IMR-90 (cell line): ENCODE data around the gene ADSS1. TPM values are rescaled to one million over a fixed set of nuclear protein-coding genes. Genes with fewer than 3 reads are reported as not detected.

Source experiments
- ATAC-seq: fragments of 200-7000 bp; cut with Tn5 transposase; 2 replicates; pipeline ENCODE4 v1.9.1; 2020; ENCODE audit warnings: low read depth, mild to moderate bottlenecking, moderate library complexity
- BruUV-seq: library from RNA; stranded (reverse); fragments of 400-500 nt; replicated peaks from 2 replicates; lab custom pipeline; 2021; lab: Mats Ljungman, UMichigan
- CTCF ChIA-PET: fragments of 300-600 bp; formaldehyde crosslinking; extraction: SDS; loops from one replicate; lab custom pipeline; 2021; ENCODE audit warnings: antibody characterized with exemption; lab: Yijun Ruan, JAX
- POLR2A ChIA-PET: fragments of 300-600 bp; sonication (Branson Sonifier 250); formaldehyde crosslinking; loops from one replicate; lab custom pipeline; 2022; ENCODE audit warnings: antibody characterized with exemption; ENCODE audit not compliant: unreplicated experiment; lab: Charles Lee
- DNase-seq: peaks from one replicate; pipeline ENCODE4 v3.0.0; 2013
- H2AFZ ChIP-seq: replicated peaks from 2 replicates; pipeline ENCODE3; 2013; ENCODE audit warnings: low read length, mild to moderate bottlenecking; ENCODE audit not compliant: poor library complexity
- H2AK5ac ChIP-seq: 2 replicates; pipeline ENCODE4 v1.6.1; 2013; ENCODE audit warnings: low read depth, low read length, inconsistent platforms
- H2AK9ac ChIP-seq: replicated peaks from 2 replicates; pipeline ENCODE3; 2013; ENCODE audit warnings: mild to moderate bottlenecking, low read depth, low read length, moderate library complexity; ENCODE audit not compliant: poor library complexity
- H2BK120ac ChIP-seq: 2 replicates; pipeline ENCODE4 v1.6.1; 2013; ENCODE audit warnings: low read depth, low read length, inconsistent platforms
- H2BK15ac ChIP-seq: 3 replicates; pipeline ENCODE4 v1.6.1; 2013; ENCODE audit warnings: low read depth, low read length, inconsistent platforms
- H2BK20ac ChIP-seq: 2 replicates; pipeline ENCODE4 v1.6.1; 2013; ENCODE audit warnings: low read depth, mild to moderate bottlenecking, inconsistent platforms, low read length, moderate library complexity
- H2BK5ac ChIP-seq: 2 replicates; pipeline ENCODE4 v1.6.1; 2013; ENCODE audit warnings: mild to moderate bottlenecking, low read depth, low read length, inconsistent platforms; ENCODE audit not compliant: poor library complexity, severe bottlenecking
- H3K14ac ChIP-seq: replicated peaks from 2 replicates; pipeline ENCODE4 v1.6.1; 2013; ENCODE audit warnings: low read depth, low read length, inconsistent platforms
- H3K18ac ChIP-seq: 2 replicates; pipeline ENCODE4 v1.6.1; 2013; ENCODE audit warnings: low read depth, low read length, control low read depth
- H3K23ac ChIP-seq: 2 replicates; pipeline ENCODE4 v1.6.1; 2013; ENCODE audit warnings: low read depth, low read length, inconsistent platforms
- H3K27ac ChIP-seq: 2 replicates; pipeline ENCODE4 v1.5.1; 2013; ENCODE audit warnings: mild to moderate bottlenecking, control low read depth, low read length; ENCODE audit not compliant: insufficient read depth
- H3K27me3 ChIP-seq: 2 replicates; pipeline ENCODE4 v1.6.1; 2013; ENCODE audit warnings: low read length; ENCODE audit not compliant: control insufficient read depth, insufficient read depth
- H3K36me3 ChIP-seq: 2 replicates; pipeline ENCODE4 v1.6.1; 2013; ENCODE audit warnings: low read length, mixed read lengths; ENCODE audit not compliant: control insufficient read depth, insufficient read depth
- H3K4ac ChIP-seq: 2 replicates; pipeline ENCODE4 v1.6.1; 2013; ENCODE audit warnings: low read depth, low read length, inconsistent platforms
- H3K4me1 ChIP-seq: 2 replicates; pipeline ENCODE4 v1.6.1; 2013; ENCODE audit warnings: low read length, mixed read lengths; ENCODE audit not compliant: control insufficient read depth, insufficient read depth
- H3K4me2 ChIP-seq: 2 replicates; pipeline ENCODE4 v1.6.1; 2013; ENCODE audit warnings: low read depth, mild to moderate bottlenecking, control low read depth, low read length, moderate library complexity
- H3K4me3 ChIP-seq: 2 replicates; pipeline ENCODE4 v1.5.1; 2013; ENCODE audit warnings: low read depth, mild to moderate bottlenecking, control low read depth, low read length, moderate library complexity; ENCODE audit not compliant: insufficient read depth
- H3K56ac ChIP-seq: 2 replicates; pipeline ENCODE4 v1.6.1; 2013; ENCODE audit warnings: low read length, inconsistent platforms; ENCODE audit not compliant: insufficient read depth; ENCODE audit errors: extremely low read depth
- H3K79me1 ChIP-seq, 2 experiments: 2 replicates each; pipeline ENCODE4 v1.6.1; 2013; ENCODE audit warnings: low read length in 2 of 2, inconsistent platforms in 1 of 2, low read depth in 1 of 2
- H3K9ac ChIP-seq: 2 replicates; pipeline ENCODE4 v1.6.1; 2013; ENCODE audit warnings: low read depth, low read length, control low read depth
- H3K9me1 ChIP-seq: 2 replicates; pipeline ENCODE4 v1.6.1; 2013; ENCODE audit warnings: low read length, inconsistent platforms; ENCODE audit not compliant: insufficient read depth
- H3K9me3 ChIP-seq: 2 replicates; pipeline ENCODE4 v1.6.1; 2013; ENCODE audit warnings: low read length; ENCODE audit not compliant: control insufficient read depth, insufficient read depth
- H4K20me1 ChIP-seq: 2 replicates; pipeline ENCODE4 v1.6.1; 2013; ENCODE audit warnings: low read length, inconsistent platforms; ENCODE audit not compliant: insufficient read depth
- H4K5ac ChIP-seq: 2 replicates; pipeline ENCODE4 v1.6.1; 2013; ENCODE audit warnings: mild to moderate bottlenecking, low read depth, low read length, control low read depth
- H4K8ac ChIP-seq, 2 experiments: 2 replicates each; pipeline ENCODE4 v1.6.1; 2013; ENCODE audit warnings: low read depth in 2 of 2, low read length in 2 of 2, control low read depth in 1 of 2, inconsistent platforms in 1 of 2
- H4K91ac ChIP-seq: 2 replicates; pipeline ENCODE4 v1.6.1; 2013; ENCODE audit warnings: low read depth, low read length, inconsistent platforms; ENCODE audit not compliant: insufficient read depth
- FOS ChIP-seq: fragments of 150-350 bp; IDR thresholded peaks from 2 replicates; pipeline ENCODE4 v1.6.1; 2016; ENCODE audit warnings: low read depth, low read length
- MAFK ChIP-seq: IDR thresholded peaks from 2 replicates; pipeline ENCODE4 v1.6.1; 2012; ENCODE audit warnings: low read depth, low read length, improper control_type of control experiment
- NFE2L2 ChIP-seq: fragments of 150-350 bp; IDR thresholded peaks from 2 replicates; pipeline ENCODE4 v1.6.1; 2016; ENCODE audit warnings: low read depth, mild to moderate bottlenecking, low read length
- RAD21 ChIP-seq: IDR thresholded peaks from 2 replicates; pipeline ENCODE4 v1.6.1; 2012; ENCODE audit warnings: low read length, improper control_type of control experiment
- USF2 ChIP-seq: fragments of 150-350 bp; IDR thresholded peaks from 2 replicates; pipeline ENCODE4 v1.6.1; 2017; ENCODE audit warnings: mild to moderate bottlenecking, antibody characterized with exemption, low read length, low read depth
- WGBS, 2 experiments: methylation state at CpG; one replicate each; pipeline versions ENCODE4 v1.1.5 to v1.1.7; 2013; ENCODE audit warnings: missing lambda C conversion rate in 2 of 2; ENCODE audit not compliant: insufficient read length in 1 of 2; ENCODE audit errors: extremely low coverage in 2 of 2; 5-methylcytosine and 5-hydroxymethylcytosine counted together
- dilution Hi-C: fragments of 300-500 bp; cut with HindIII; formaldehyde crosslinking; loops from one replicate; pipeline ENCODE4 v1.14.3; 2018; ENCODE audit warnings: low sequenced_read_pairs; ENCODE audit not compliant: unreplicated experiment
- in situ Hi-C: fragments of 300-500 bp; cut with MboI; formaldehyde crosslinking; loops from 3 replicates; pipeline ENCODE4 v1.14.3; 2019; ENCODE audit warnings: low sequenced_read_pairs, inconsistent platforms, mixed read lengths
- intact Hi-C: fragments of 100-400 bp; cut with micrococcal nuclease; formaldehyde crosslinking; loops from 2 replicates; pipeline ENCODE4 v1.10.0; 2022
- polyA plus RNA-seq, 3 experiments: library from polyadenylated mRNA; depleted of rRNA; stranded (reverse); fragments of >200 nt; gene quantifications; 2 replicates each; pipeline ENCODE4 v1.2.3, GENCODE V29; 2012; ENCODE audit warnings: low replicate concordance in 1 of 3
- total RNA-seq: library from RNA; depleted of rRNA; stranded (reverse); fragments of >200 nt; gene quantifications from 2 replicates; pipeline ENCODE4 v1.2.3, GENCODE V29; 2012

ADSS1 gene
- total and polyA plus RNA-seq, 2 of the 4 experiments (the other 2 are of a cell fraction), result 1.8 to 5.2 TPM

DNA sequence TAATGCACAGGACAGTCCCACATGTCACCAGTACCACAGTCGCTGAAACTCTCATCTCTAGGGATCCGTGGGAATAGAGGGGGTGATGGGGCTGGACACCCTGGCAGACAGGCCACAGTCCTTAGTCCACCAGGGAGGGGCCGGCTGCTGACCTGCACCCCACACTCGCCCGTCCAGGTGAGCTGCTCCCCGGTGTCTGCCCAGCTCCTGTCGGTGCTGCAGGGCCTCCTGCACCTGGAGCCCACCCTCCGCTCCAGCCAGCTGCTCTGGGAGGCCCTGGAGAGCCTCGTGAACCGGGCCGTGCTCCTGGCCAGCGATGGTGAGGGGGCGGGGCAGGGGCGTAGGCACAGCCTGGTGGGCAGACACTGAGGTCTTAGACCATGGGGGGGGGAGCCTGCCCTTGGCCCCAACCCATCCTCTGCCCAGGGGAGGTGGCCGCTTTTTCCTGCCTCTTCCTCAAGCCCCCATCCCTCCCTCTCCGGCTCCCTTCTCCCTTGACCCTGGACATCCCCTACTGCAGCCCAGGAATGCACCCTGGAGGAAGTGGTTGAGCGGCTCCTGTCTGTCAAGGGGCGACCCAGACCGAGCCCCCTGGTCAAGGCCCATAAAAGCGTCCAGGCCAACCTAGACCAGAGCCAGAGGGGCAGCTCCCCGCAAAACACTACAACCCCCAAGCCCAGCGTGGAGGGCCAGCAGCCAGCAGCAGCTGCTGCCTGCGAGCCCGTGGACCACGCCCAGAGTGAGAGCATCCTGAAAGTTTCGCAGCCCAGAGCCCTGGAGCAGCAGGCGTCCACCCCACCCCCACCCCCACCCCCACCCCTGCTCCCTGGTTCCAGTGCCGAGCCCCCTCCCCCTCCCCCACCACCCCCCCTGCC, 17.1 kb upstream of the ADSS1 start:
- CTCF ChIA-PET, result no interaction called here
- WGBS, 2 experiments, result 51% methylated on average over 4 of the region's 28 CpGs; no CpG with 5 or more reads in 1 of the 2 experiments
- in situ Hi-C loops, result loop anchor here (5.0 kb wide), 1 partner anchor 50 kb away; no protein-coding TSS in a partner anchor

More for the DNA sequence above, 17.1 kb upstream of the ADSS1 start:
- no TSS peak for BruUV-seq
- Histone ChIP-seq H3K14ac (no peak overlapping the region), H4K8ac (no peak overlapping the region), H3K9me3 (no peaks in the 10 kb centered on the region), H2BK20ac (no peak overlapping the region), H3K4ac (no peak overlapping the region), H2BK15ac (no peak overlapping the region), H2BK120ac (no peak overlapping the region), H3K4me1 (peaks cover 4% of the 10 kb centered on the region; the same call in 1 of the 2 replicates), H3K56ac (no peak overlapping the region), H3K4me3 (no peak overlapping the region), H2AK9ac (peak overlapping the region; percentile 85), H4K20me1 (peaks cover 32% of the 10 kb centered on the region), H3K18ac (no peak overlapping the region), H2AK5ac (no peak overlapping the region), H3K9ac (no peak overlapping the region), H3K27me3 (no peaks in the 10 kb centered on the region), H3K9me1 (no peaks in the 10 kb centered on the region), H2BK5ac (no peak overlapping the region), H3K23ac (no peak overlapping the region), H4K5ac (no peak overlapping the region), H3K4me2 (no peak overlapping the region), H3K27ac (no peak overlapping the region), H3K36me3 (peaks cover 66% of the 10 kb centered on the region), H3K79me1 (peaks cover 5 to 24% of the 10 kb centered on the region in 2 experiments; a peak in 1 of 4 replicates), H4K91ac (no peak overlapping the region), H2AFZ (peak overlapping the region; percentile 14)
- intact Hi-C loops (no loop called here), dilution Hi-C loops (no loop called here)
- DNase-seq (no peak), ATAC-seq (peak; percentile 25)
- POLR2A ChIA-PET, result no interaction called here
- TF ChIP-seq RAD21 (no peak), NFE2L2 (no peak), USF2 (no peak), FOS (no peak), MAFK (no peak)
